ENCODE data around the gene APOOL. TPM values are rescaled to one million over a fixed set of nuclear protein-coding genes. Genes with fewer than 3 reads are reported as not detected.

APOOL gene
- total and polyA plus RNA-seq, 10 of the 15 experiments (the other 5 are each of a cell fraction or from before 2014, with no cell fraction given), result 4.4 to 14.7 (median 7.7) TPM

- TF ChIP-seq REST (IDR thresholded peaks at IDR 0.05; ENCODE audit: low read depth, low read length), result no peak
- TF ChIP-seq TCF7 (IDR thresholded peaks at IDR 0.05; ENCODE audit: borderline replicate concordance), result no peak
- no peak for TF ChIP-seq ZSCAN29 (IDR thresholded peaks at IDR 0.05)
- no peak for TF ChIP-seq PAX8 (IDR thresholded peaks at IDR 0.05)
- TF ChIP-seq RELA (IDR thresholded peaks at IDR 0.05; ENCODE audit: borderline replicate concordance, partially characterized antibody), result no peak
- no peak for TF ChIP-seq CHD2 (IDR thresholded peaks at IDR 0.05; ENCODE audit: borderline replicate concordance, low read depth, low read length)
Measured at GRCh38 chrX:85003655-85004244, at the start of gene APOOL (continued).

- FAIRE-seq, result no peak
- ChIA-PET POLR2A (no interaction called here), CTCF (interaction anchor here (0.6 kb wide), 1 partner anchor 868 kb away, joined by 4 read pairs; no protein-coding TSS in a partner anchor), SMC1A (ENCODE audit: uncharacterized antibody, unreplicated experiment) (no interaction called here), RAD21 (ENCODE audit: unreplicated experiment) (no interaction called here)
- intact Hi-C loops (cut with micrococcal nuclease; ENCODE audit: unreplicated experiment), result no loop called here
- Histone ChIP-seq H3K27ac (ENCODE audit: control insufficient read depth, insufficient read depth) (no peak overlapping the region), H3K27me3 (replicated peaks in 1 of 2; ENCODE audit: control insufficient read depth in 2 of 2, insufficient read depth in 2 of 2, low read length in 1 of 2) (no peaks in the 10 kb centered on the region), H3K4me2 (ENCODE audit: control insufficient read depth, insufficient read depth) (no peak overlapping the region), H3K4me1 (ENCODE audit: control insufficient read depth, insufficient read depth, low read length) (no peaks in the 10 kb centered on the region), H3K36me3 (ENCODE audit: control insufficient read depth in 2 of 2, insufficient read depth in 2 of 2, low read length in 1 of 2) (no peaks in the 10 kb centered on the region), H2AFZ (ENCODE audit: control insufficient read depth, low read depth, low read length) (no peak overlapping the region), H4K20me1 (ENCODE audit: control insufficient read depth, insufficient read depth) (no peaks in the 10 kb centered on the region), H3K4me3 (no peak overlapping the region), H3K9me3 (replicated peaks; ENCODE audit: control insufficient read depth, insufficient read depth, low read length) (no peaks in the 10 kb centered on the region), H3K9ac (ENCODE audit: control insufficient read depth, insufficient read depth, low read length) (no peak overlapping the region), H3K79me2 (ENCODE audit: control insufficient read depth, insufficient read depth, low read length) (no peaks in the 10 kb centered on the region)
- no TSS peak for BruUV-seq (replicated peaks)
- ATAC-seq, result no peak
- 5% methylated on average over 1 of the region's 1 CpG for WGBS (ENCODE audit: insufficient coverage, insufficient replicate concordance, low lambda C conversion rate, missing lambda C conversion rate)
- TF ChIP-seq IKZF2 (IDR thresholded peaks at IDR 0.05), result no peak
- no peak for TF ChIP-seq RFX5 (IDR thresholded peaks at IDR 0.05; ENCODE audit: low read depth, low read length)
- no peak for TF ChIP-seq ZNF24 (IDR thresholded peaks at IDR 0.05)
- no peak for TF ChIP-seq CBX5 (IDR thresholded peaks at IDR 0.05; ENCODE audit: low read depth)
- TF ChIP-seq ATF3 (IDR thresholded peaks at IDR 0.05; ENCODE audit: borderline replicate concordance, extremely low read depth, low read depth, low read length), result no peak
- no peak for TF ChIP-seq TBL1XR1 (IDR thresholded peaks at IDR 0.05; ENCODE audit: low read depth, low read length)
- in situ Hi-C loops (cut with MboI), result no loop called here
- no peak for DNase-seq (ENCODE audit: low read depth, low spot score)
Measured at GRCh38 chrX:84956304-84956703, 47.4 kb upstream of the APOOL start.
